ENCODE measurements around the gene RCBTB2.

RCBTB2 gene

GRCh38 chr13:48527955-48528354 lies 4.9 kb downstream of the RCBTB2 start:
- no peaks in the 10 kb centered on the region for H3K9me3 ChIP-seq
- TF ChIP-seq, protein P1, sequence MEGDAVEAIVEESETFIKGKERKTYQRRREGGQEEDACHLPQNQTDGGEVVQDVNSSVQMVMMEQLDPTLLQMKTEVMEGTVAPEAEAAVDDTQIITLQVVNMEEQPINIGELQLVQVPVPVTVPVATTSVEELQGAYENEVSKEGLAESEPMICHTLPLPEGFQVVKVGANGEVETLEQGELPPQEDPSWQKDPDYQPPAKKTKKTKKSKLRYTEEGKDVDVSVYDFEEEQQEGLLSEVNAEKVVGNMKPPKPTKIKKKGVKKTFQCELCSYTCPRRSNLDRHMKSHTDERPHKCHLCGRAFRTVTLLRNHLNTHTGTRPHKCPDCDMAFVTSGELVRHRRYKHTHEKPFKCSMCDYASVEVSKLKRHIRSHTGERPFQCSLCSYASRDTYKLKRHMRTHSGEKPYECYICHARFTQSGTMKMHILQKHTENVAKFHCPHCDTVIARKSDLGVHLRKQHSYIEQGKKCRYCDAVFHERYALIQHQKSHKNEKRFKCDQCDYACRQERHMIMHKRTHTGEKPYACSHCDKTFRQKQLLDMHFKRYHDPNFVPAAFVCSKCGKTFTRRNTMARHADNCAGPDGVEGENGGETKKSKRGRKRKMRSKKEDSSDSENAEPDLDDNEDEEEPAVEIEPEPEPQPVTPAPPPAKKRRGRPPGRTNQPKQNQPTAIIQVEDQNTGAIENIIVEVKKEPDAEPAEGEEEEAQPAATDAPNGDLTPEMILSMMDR (IDR thresholded peaks at IDR 0.05): no peak
- no peak overlapping the region for H3K4me3 ChIP-seq
- no peaks in the 10 kb centered on the region for H3K36me3 ChIP-seq
- DNase-seq: no peak
- intact Hi-C loops (cut with DNase I; ENCODE audit: low total_unique reads): no loop called here
- H3K27me3 ChIP-seq: no peaks in the 10 kb centered on the region
- peak overlapping the region; percentile 8 to 9 for H3K27ac ChIP-seq
- peaks cover 0 to 20% (median 6%) of the 10 kb centered on the region in 4 donors for H3K4me1 ChIP-seq

- Histone ChIP-seq H3K9me3 (no peaks in the 10 kb centered on the region), H3K27me3 (no peaks in the 10 kb centered on the region), H3K27ac (no peak overlapping the region), H3K36me3 (peaks cover 0 to 6% (median 0%) of the 10 kb centered on the region in 3 donors), H3K4me1 (peaks cover 0 to 17% (median 4%) of the 10 kb centered on the region in 4 donors), H3K4me3 (no peak overlapping the region)
- intact Hi-C loops (cut with DNase I; ENCODE audit: low total_unique reads): no loop called here
- TF ChIP-seq, protein P1 (IDR thresholded peaks at IDR 0.05): no peak
- DNase-seq: no peak
Measured at GRCh38 chr13:48526286-48526685, 6.6 kb downstream of the RCBTB2 start.

DNA sequence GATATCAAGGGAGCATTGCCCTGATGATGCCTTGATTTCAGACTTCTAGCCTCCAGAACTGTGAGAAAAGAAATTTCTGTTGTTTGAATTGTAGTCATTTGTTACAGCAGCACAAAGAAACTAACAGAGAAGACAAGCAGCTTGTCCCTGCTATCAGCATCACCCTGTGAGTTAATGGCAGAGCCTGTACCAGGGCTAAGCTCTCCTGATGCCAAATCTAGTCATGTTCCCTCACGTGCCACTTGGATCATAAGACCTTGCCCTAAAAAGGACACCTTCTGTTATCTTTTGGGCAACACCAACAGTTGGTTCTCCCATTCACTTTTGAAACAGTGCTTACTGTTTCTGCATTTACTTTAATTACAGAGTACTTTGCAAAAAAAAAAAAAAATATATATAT lies 14.8 kb downstream of the RCBTB2 start:
- Histone ChIP-seq H3K4me3 (no peak overlapping the region), H3K4me1 (no peaks in the 10 kb centered on the region), H3K36me3 (peaks cover 0 to 9% (median 5%) of the 10 kb centered on the region in 3 donors), H3K27me3 (no peaks in the 10 kb centered on the region), H3K9me3 (no peaks in the 10 kb centered on the region), H3K27ac (no peak overlapping the region)
- no peak for DNase-seq
- TF ChIP-seq, protein P1 (IDR thresholded peaks at IDR 0.05): no peak
- intact Hi-C loops (cut with DNase I; ENCODE audit: low total_unique reads): no loop called here

GRCh38 chr13:48515732-48516131 lies 17.1 kb downstream of the RCBTB2 start:
- Histone ChIP-seq H3K27ac (no peak overlapping the region), H3K4me3 (no peak overlapping the region), H3K9me3 (no peaks in the 10 kb centered on the region), H3K36me3 (peaks cover 7 to 17% (median 13%) of the 10 kb centered on the region in 3 donors), H3K27me3 (no peaks in the 10 kb centered on the region), H3K4me1 (no peaks in the 10 kb centered on the region)
- DNase-seq: no peak
- TF ChIP-seq, protein P1 (IDR thresholded peaks at IDR 0.05): no peak
- intact Hi-C loops (cut with DNase I; ENCODE audit: low total_unique reads): no loop called here

DNA sequence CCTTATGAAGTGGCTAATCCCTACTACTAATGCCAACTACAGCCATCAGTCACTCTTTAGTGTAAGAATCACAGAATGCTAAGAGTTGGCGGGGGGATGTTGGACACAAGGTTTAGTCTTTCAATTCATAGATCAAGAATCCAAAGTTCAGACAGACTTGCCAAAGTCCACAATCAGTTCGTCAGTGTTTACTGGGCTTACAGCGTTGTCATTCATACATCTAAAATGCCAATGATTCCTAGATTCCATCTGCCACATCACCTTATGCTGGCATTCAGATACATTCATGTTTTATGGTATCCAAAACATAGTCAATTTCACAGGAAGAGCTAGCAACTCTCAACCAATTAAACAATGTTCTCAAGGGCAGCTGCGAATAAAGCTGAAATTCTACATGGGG lies 18.1 kb downstream of the RCBTB2 start:
- H3K27ac ChIP-seq: no peak overlapping the region
- no peaks in the 10 kb centered on the region for H3K27me3 ChIP-seq
- TF ChIP-seq, protein P1 (IDR thresholded peaks at IDR 0.05): no peak
- intact Hi-C loops (cut with DNase I; ENCODE audit: low total_unique reads): no loop called here
- no peak overlapping the region for H3K4me3 ChIP-seq
- H3K4me1 ChIP-seq: no peaks in the 10 kb centered on the region
- no peaks in the 10 kb centered on the region for H3K9me3 ChIP-seq
- no peak for DNase-seq
- peaks cover 7 to 17% (median 13%) of the 10 kb centered on the region in 3 donors for H3K36me3 ChIP-seq

Measured in tibial artery (tissue), 4 donors.